Type B pancreatic cell (in vitro differentiated cells): ENCODE results near the gene PCSK6. TPM values are rescaled to one million over a fixed set of nuclear protein-coding genes. Genes with fewer than 3 reads are reported as not detected.

Experiments
- DNase-seq: peaks from one replicate; pipeline ENCODE4 v3.0.0; 2021; ENCODE audit warnings: mixed read lengths; ENCODE audit not compliant: unreplicated experiment; ENCODE audit errors: extremely low spot score
- H3K27ac Mint-ChIP-seq: 2 replicates; pipeline ENCODE4 v1.8.0; 2021; ENCODE audit warnings: mild to moderate bottlenecking, mixed read lengths
- H3K27me3 Mint-ChIP-seq: 2 replicates; pipeline ENCODE4 v1.8.0; 2021; ENCODE audit warnings: mixed read lengths
- H3K36me3 Mint-ChIP-seq: 2 replicates; pipeline ENCODE4 v1.8.0; 2021; ENCODE audit warnings: mixed read lengths
- H3K4me1 Mint-ChIP-seq: one replicate; pipeline ENCODE4 v1.8.0; 2021; ENCODE audit warnings: mixed read lengths; ENCODE audit not compliant: unreplicated experiment
- H3K4me3 Mint-ChIP-seq: 2 replicates; pipeline ENCODE4 v1.8.0; 2021; ENCODE audit warnings: mild to moderate bottlenecking, mixed read lengths
- H3K9me3 Mint-ChIP-seq: 2 replicates; pipeline ENCODE4 v1.8.0; 2021; ENCODE audit warnings: mixed read lengths
- total RNA-seq: library from RNA; stranded (reverse); gene quantifications from 2 replicates; pipeline ENCODE4 v1.2.1, GENCODE V29; 2021; ENCODE audit warnings: low replicate concordance
- TF ChIP-seq, protein P1 (sequence below): fragments of 200-600 bp; sonication (generic); conservative IDR thresholded peaks from 2 replicates; pipeline ENCODE4 v1.5.0; 2021; ENCODE audit warnings: antibody characterized with exemption, mild to moderate bottlenecking

Gene PCSK6
- total RNA-seq, 1 donor from 2014 or later: 5.4 TPM

DNA sequence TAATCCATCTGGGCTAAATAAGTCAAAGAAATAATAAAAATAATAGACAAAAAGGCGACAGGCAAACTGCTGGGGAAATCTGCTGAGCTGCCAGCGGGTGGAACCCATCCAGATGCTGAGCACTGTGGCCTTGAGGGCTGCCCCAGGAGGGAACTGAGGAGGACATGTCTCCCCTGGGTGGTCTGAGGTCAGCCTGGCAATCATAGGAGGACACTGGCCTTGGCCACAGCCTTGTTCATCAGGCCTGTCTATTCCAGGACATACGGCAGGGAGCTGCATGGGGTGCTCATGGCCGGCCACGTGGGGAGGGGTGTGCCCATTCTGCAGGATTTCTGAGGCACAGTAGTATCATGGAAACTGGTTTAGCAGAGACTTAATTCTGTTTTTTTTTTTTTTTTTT is 173.0 kb downstream of the PCSK6 start:
- peaks cover 16% of the 10 kb centered on the region for H3K27me3 Mint-ChIP-seq
- TF ChIP-seq, protein P1, sequence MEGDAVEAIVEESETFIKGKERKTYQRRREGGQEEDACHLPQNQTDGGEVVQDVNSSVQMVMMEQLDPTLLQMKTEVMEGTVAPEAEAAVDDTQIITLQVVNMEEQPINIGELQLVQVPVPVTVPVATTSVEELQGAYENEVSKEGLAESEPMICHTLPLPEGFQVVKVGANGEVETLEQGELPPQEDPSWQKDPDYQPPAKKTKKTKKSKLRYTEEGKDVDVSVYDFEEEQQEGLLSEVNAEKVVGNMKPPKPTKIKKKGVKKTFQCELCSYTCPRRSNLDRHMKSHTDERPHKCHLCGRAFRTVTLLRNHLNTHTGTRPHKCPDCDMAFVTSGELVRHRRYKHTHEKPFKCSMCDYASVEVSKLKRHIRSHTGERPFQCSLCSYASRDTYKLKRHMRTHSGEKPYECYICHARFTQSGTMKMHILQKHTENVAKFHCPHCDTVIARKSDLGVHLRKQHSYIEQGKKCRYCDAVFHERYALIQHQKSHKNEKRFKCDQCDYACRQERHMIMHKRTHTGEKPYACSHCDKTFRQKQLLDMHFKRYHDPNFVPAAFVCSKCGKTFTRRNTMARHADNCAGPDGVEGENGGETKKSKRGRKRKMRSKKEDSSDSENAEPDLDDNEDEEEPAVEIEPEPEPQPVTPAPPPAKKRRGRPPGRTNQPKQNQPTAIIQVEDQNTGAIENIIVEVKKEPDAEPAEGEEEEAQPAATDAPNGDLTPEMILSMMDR: no peak
- H3K4me3 Mint-ChIP-seq: no peak overlapping the region
- no peak for DNase-seq
- H3K9me3 Mint-ChIP-seq: no peaks in the 10 kb centered on the region
- H3K36me3 Mint-ChIP-seq: no peaks in the 10 kb centered on the region
- no peak overlapping the region for H3K27ac Mint-ChIP-seq
- H3K4me1 Mint-ChIP-seq: peaks cover 5% of the 10 kb centered on the region

DNA sequence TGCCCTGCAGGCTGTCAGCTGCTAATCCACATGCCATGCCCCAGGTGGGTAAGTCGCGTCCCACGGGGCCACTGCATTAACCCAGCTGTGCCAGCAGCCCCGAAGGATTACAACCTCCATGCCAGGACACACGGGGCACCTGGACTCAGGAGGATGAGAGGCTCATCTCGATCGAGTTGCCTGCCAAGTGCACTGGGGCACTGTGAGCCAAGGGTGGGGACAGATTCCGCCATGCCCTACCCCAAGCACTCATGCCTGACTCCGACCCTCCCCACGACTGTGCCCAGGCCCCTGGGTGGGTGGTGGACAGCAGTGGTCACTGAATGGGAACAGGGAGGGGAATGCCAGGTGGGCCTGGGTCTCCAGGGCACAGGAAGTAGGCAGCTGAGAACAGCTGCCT is 173.8 kb downstream of the PCSK6 start:
- no peak for DNase-seq
- Mint-ChIP-seq H3K4me3 (no peak overlapping the region), H3K27ac (no peak overlapping the region), H3K36me3 (no peaks in the 10 kb centered on the region), H3K27me3 (peaks cover 11% of the 10 kb centered on the region), H3K9me3 (no peaks in the 10 kb centered on the region), H3K4me1 (peaks cover 5% of the 10 kb centered on the region)
- TF ChIP-seq, protein P1: no peak

DNA sequence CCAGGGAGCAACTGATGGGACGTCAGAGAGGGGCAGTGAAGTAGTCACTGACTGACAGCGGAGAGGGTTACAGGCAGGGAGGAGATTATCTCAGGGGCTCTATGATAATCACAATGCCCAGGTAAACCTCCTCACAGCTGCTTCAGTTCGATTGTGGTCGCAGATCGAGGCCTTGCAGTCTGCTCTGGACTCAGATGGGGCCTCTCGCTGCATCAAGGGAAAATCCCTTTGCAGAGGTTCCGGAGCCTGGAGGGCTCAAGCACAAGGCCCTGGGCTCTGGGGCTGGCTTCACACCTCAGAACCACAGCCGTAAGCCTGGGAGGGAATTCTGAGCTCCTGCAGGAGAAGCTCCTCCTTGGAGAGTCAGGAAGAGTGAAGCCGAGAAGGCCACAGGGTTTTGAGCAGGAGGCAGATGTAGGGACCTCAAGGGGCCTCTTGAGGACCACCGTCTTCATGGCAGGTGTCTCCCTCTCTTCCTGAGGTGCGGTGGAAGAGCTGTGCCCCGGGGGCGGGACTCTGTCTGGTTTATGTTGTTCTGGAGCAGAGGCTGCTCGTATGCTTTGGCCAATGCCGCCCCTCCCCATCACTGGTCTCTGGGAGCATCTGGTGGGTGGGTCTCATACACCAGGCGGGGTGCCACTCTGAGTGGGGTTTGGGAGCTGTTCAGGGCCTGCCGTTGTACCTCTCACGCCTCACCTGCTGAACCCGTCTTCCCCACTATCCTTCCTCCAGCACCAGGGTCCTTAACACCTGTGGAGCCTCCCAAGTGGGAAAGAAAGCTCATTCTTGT is 175.0 kb downstream of the PCSK6 start:
- Mint-ChIP-seq H3K4me3 (no peak overlapping the region), H3K4me1 (peaks cover 5% of the 10 kb centered on the region), H3K27ac (no peak overlapping the region), H3K27me3 (peaks cover 5% of the 10 kb centered on the region), H3K36me3 (no peaks in the 10 kb centered on the region), H3K9me3 (no peaks in the 10 kb centered on the region)
- DNase-seq: no peak
- TF ChIP-seq, protein P1: no peak

DNA sequence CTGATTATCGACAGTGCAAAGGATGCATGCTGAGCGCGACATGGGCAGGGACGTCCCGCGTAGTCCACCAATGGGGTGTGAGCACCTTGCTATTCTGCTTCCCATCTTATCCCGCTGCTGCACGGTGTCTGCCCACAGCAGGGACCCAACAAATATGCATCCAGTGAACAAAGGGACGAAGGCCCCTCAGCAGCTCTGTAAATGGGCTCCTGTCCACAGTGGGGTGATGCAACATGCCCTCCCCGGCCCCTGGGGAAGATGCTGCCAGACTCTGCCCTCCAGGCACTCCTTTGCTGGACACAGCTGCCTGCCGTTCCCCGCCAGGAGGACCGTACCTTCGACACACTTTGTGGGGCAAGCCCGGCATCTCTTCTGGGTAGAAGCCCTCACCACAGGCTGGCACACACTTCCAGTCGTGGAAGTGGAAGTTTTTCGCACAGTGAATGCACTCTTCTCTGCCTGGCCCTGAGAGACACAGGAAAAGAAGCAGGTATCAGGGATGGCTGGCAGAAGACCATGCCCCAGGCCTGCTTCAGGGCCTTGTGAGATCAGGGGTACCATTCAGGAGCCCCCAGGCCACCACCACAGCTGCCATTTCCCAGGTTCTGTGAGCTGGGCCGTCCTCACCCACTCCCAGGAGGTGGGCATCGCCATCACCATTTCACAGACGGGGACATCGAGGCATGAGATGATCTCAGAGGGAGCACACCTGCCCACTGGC is 176.3 kb downstream of the PCSK6 start:
- Mint-ChIP-seq H3K4me3 (no peak overlapping the region), H3K27ac (no peak overlapping the region), H3K27me3 (no peaks in the 10 kb centered on the region), H3K4me1 (no peaks in the 10 kb centered on the region), H3K9me3 (no peaks in the 10 kb centered on the region), H3K36me3 (no peaks in the 10 kb centered on the region)
- DNase-seq: no peak
- TF ChIP-seq, protein P1: no peak

DNA sequence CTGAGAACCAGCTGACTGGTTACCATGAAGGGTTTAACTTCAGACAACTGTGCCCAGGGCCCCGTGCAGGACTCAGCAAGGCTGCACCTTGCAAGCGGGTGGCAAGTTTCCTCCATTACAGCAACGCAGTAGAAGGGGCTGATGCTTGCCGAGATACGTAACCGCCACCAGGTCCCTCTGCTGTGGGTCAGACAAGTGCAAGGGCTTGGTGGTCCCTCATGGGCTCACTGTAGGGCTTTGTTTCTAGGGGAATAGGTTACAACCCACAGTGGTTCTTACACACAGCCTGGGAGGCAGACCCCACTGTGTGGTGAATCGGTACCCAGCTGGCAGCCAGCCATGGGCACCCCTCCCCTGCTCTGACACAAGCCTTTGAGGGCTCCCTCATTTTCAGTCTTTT is 179.0 kb downstream of the PCSK6 start:
- TF ChIP-seq, protein P1: no peak
- H3K27me3 Mint-ChIP-seq: no peaks in the 10 kb centered on the region
- H3K27ac Mint-ChIP-seq: no peak overlapping the region
- no peak for DNase-seq
- H3K4me3 Mint-ChIP-seq: no peak overlapping the region
- no peaks in the 10 kb centered on the region for H3K36me3 Mint-ChIP-seq
- H3K4me1 Mint-ChIP-seq: no peaks in the 10 kb centered on the region
- no peaks in the 10 kb centered on the region for H3K9me3 Mint-ChIP-seq
